Osteocyte (in vitro differentiated cells): ENCODE results near the gene GTF2F2. TPM values are rescaled to one million over a fixed set of nuclear protein-coding genes. Genes with fewer than 3 reads are reported as not detected.
A peak's percentile ranks its signal among the peaks of the same experiment; 100 is the strongest.

Experiments used
- DNase-seq: peaks from one replicate; pipeline ENCODE4 v3.0.0; 2021; ENCODE audit warnings: mixed read lengths; ENCODE audit not compliant: unreplicated experiment; ENCODE audit errors: extremely low spot score
- H3K27ac Mint-ChIP-seq: one replicate; pipeline ENCODE4 v1.8.0; 2021; ENCODE audit warnings: mild to moderate bottlenecking, mixed read lengths; ENCODE audit not compliant: unreplicated experiment
- H3K27me3 Mint-ChIP-seq: one replicate; pipeline ENCODE4 v1.8.0; 2021; ENCODE audit warnings: mixed read lengths; ENCODE audit not compliant: unreplicated experiment
- H3K36me3 Mint-ChIP-seq: one replicate; pipeline ENCODE4 v1.8.0; 2021; ENCODE audit warnings: mixed read lengths; ENCODE audit not compliant: unreplicated experiment
- H3K4me1 Mint-ChIP-seq: one replicate; pipeline ENCODE4 v1.8.0; 2021; ENCODE audit warnings: mixed read lengths; ENCODE audit not compliant: unreplicated experiment
- H3K4me3 Mint-ChIP-seq: one replicate; pipeline ENCODE4 v1.8.0; 2021; ENCODE audit warnings: mild to moderate bottlenecking, moderate library complexity, mixed read lengths; ENCODE audit not compliant: unreplicated experiment
- H3K9me3 Mint-ChIP-seq: one replicate; pipeline ENCODE4 v1.8.0; 2021; ENCODE audit warnings: mixed read lengths; ENCODE audit not compliant: unreplicated experiment
- CTCF ChIP-seq: fragments of 200-600 bp; sonication (generic); IDR thresholded peaks from 2 replicates; pipeline ENCODE4 v1.5.0; 2021; ENCODE audit warnings: antibody characterized with exemption, mild to moderate bottlenecking, moderate library complexity
- long read RNA-seq: library from polyadenylated mRNA; unstranded; transcript quantifications from one replicate; pipeline ENCODE4 v2.0.0, GENCODE V29; 2021
- total RNA-seq: library from RNA; stranded (reverse); gene quantifications from 2 replicates; pipeline ENCODE4 v1.2.1, GENCODE V29; 2021

GTF2F2 gene
- total RNA-seq, result 14.1 and 15.6 TPM in 2 replicates
- long read RNA-seq, transcript GTF2F2-201 (8 exons, 2,239 nt), result major isoform, 89 of 103 reads
- long read RNA-seq, partial matches to known transcripts, result 1 of 103 reads
- long read RNA-seq, other reads (novel, unspliced or antisense), result 13 of 103 reads

GRCh38 chr13:45119991-45120864 is at the start of gene GTF2F2:
Gene GTF2F2, plus strand, starts transcription at chr13:45120510. Its CDS starts 146 bp downstream, at chr13:45120656.
- peaks cover 4% of the 10 kb centered on the region for H3K27me3 Mint-ChIP-seq
- H3K27ac Mint-ChIP-seq, result no peak within 1 kb of the TSS
- peaks cover 2% of the 10 kb centered on the region for H3K4me1 Mint-ChIP-seq
- DNase-seq, result peak; percentile 96
- H3K36me3 Mint-ChIP-seq, result no peaks in the 10 kb centered on the region
- no peak for TF ChIP-seq CTCF
- no peak within 1 kb of the TSS for H3K4me3 Mint-ChIP-seq
- no peaks in the 10 kb centered on the region for H3K9me3 Mint-ChIP-seq

- Mint-ChIP-seq H3K27me3 (peaks cover 47% of the 10 kb centered on the region), H3K4me3 (no peak overlapping the region), H3K4me1 (no peaks in the 10 kb centered on the region), H3K27ac (no peak overlapping the region), H3K9me3 (no peaks in the 10 kb centered on the region), H3K36me3 (no peaks in the 10 kb centered on the region)
- DNase-seq, result no peak
- no peak for TF ChIP-seq CTCF
These were observed 46.5 kb upstream of the GTF2F2 start for GRCh38 chr13:45073809-45074208.

- Mint-ChIP-seq H3K27me3 (peaks cover 48% of the 10 kb centered on the region), H3K4me3 (no peak overlapping the region), H3K4me1 (no peaks in the 10 kb centered on the region), H3K36me3 (no peaks in the 10 kb centered on the region), H3K9me3 (no peaks in the 10 kb centered on the region), H3K27ac (no peak overlapping the region)
- no peak for DNase-seq
- TF ChIP-seq CTCF, result no peak
These were observed 45.6 kb upstream of the GTF2F2 start for GRCh38 chr13:45074721-45075120.

GRCh38 chr13:45078003-45078402 is 42.3 kb upstream of the GTF2F2 start:
- no peaks in the 10 kb centered on the region for H3K36me3 Mint-ChIP-seq
- no peaks in the 10 kb centered on the region for H3K9me3 Mint-ChIP-seq
- no peak for TF ChIP-seq CTCF
- peaks cover 69% of the 10 kb centered on the region for H3K27me3 Mint-ChIP-seq
- no peaks in the 10 kb centered on the region for H3K4me1 Mint-ChIP-seq
- H3K4me3 Mint-ChIP-seq, result no peak overlapping the region
- no peak overlapping the region for H3K27ac Mint-ChIP-seq
- DNase-seq, result no peak

- peaks cover 40% of the 10 kb centered on the region for H3K27me3 Mint-ChIP-seq
These were observed 37.3 kb upstream of the GTF2F2 start for GRCh38 chr13:45082964-45083363.

More at GRCh38 chr13:45082964-45083363, 37.3 kb upstream of the GTF2F2 start:
- DNase-seq, result no peak
- Mint-ChIP-seq H3K27ac (no peak overlapping the region), H3K4me3 (no peak overlapping the region), H3K4me1 (no peaks in the 10 kb centered on the region), H3K36me3 (no peaks in the 10 kb centered on the region), H3K9me3 (no peaks in the 10 kb centered on the region)
- TF ChIP-seq CTCF, result no peak
